Panc1 (cell line): Measurements from ENCODE around the gene PLCG2. TPM values are rescaled to one million over a fixed set of nuclear protein-coding genes. Genes with fewer than 3 reads are reported as not detected.
A peak's percentile ranks its signal among the peaks of the same experiment; 100 is the strongest.

Source experiments
- ATAC-seq: fragments of 200-7000 bp; cut with Tn5 transposase; 2 replicates; pipeline ENCODE4 v1.9.1; 2020; ENCODE audit warnings: mild to moderate bottlenecking, moderate library complexity
- BruUV-seq: library from RNA; stranded (reverse); fragments of 400-500 nt; replicated peaks from 2 replicates; lab custom pipeline; 2021; lab: Mats Ljungman, UMichigan
- CTCF ChIA-PET: fragments of 300-600 bp; sonication (Branson Sonifier 250); formaldehyde crosslinking; loops from one replicate; lab custom pipeline; 2022; ENCODE audit warnings: antibody characterized with exemption; lab: Charles Lee
- POLR2A ChIA-PET: fragments of 300-600 bp; sonication (Branson Sonifier 250); formaldehyde crosslinking; loops from one replicate; lab custom pipeline; 2022; ENCODE audit warnings: antibody characterized with exemption; lab: Charles Lee
- DNase-seq: peaks from one replicate; pipeline ENCODE4 v3.0.0-alpha.2; 2010; ENCODE audit warnings: low read depth, low spot score
- H3K27ac ChIP-seq: 2 replicates; pipeline ENCODE4 v1.5.1; 2011; ENCODE audit warnings: mild to moderate bottlenecking, low read length, inconsistent platforms
- H3K27me3 ChIP-seq: fragments of 200-500 bp; sonication (Bioruptor generic); 2 replicates; pipeline ENCODE4 v1.6.0; 2014; ENCODE audit warnings: low read length, inconsistent platforms; ENCODE audit not compliant: control insufficient read depth, insufficient read depth
- H3K36me3 ChIP-seq: fragments of 200-500 bp; sonication (Bioruptor generic); 2 replicates; pipeline ENCODE4 v1.5.1; 2014; ENCODE audit warnings: inconsistent platforms, mild to moderate bottlenecking, low read length, moderate library complexity; ENCODE audit not compliant: control insufficient read depth, insufficient read depth
- H3K4me1 ChIP-seq: 2 replicates; pipeline ENCODE4 v1.5.1; 2011; ENCODE audit warnings: inconsistent platforms, mild to moderate bottlenecking, low read length, moderate library complexity; ENCODE audit not compliant: control insufficient read depth, insufficient read depth
- H3K4me3 ChIP-seq, 2 experiments: 2 replicates each; pipeline ENCODE4 v1.5.1; 2011 to 2012; ENCODE audit warnings: low read depth in 2 of 2, low read length in 2 of 2, mild to moderate bottlenecking in 2 of 2, inconsistent platforms in 1 of 2, moderate library complexity in 1 of 2
- H3K9me3 ChIP-seq: fragments of 200-500 bp; sonication (Bioruptor generic); 2 replicates; pipeline ENCODE4 v1.5.1; 2014; ENCODE audit warnings: low read depth, mild to moderate bottlenecking, inconsistent platforms, low read length, moderate library complexity; ENCODE audit not compliant: control insufficient read depth, insufficient read depth
- CTCF ChIP-seq: fragments of 450-650 bp; IDR thresholded peaks from 2 replicates; pipeline ENCODE4 v1.5.1; 2017; ENCODE audit warnings: mild to moderate bottlenecking
- POLR2AphosphoS5 ChIP-seq: IDR thresholded peaks from 2 replicates; pipeline ENCODE4 v1.6.1; 2012; ENCODE audit warnings: mild to moderate bottlenecking, low read depth, low read length, moderate library complexity
- REST ChIP-seq, 2 experiments: IDR thresholded peaks; 2 replicates each; pipeline ENCODE4 v1.6.1; 2011 to 2012; ENCODE audit warnings: low read depth in 2 of 2, control low read depth in 1 of 2, low read length in 1 of 2, mild to moderate bottlenecking in 1 of 2, moderate library complexity in 1 of 2; ENCODE audit not compliant: insufficient read depth in 1 of 2
- SIN3A ChIP-seq: IDR thresholded peaks from 2 replicates; pipeline ENCODE4 v1.6.1; 2012; ENCODE audit warnings: low read depth, mild to moderate bottlenecking, low read length, moderate library complexity, borderline replicate concordance; ENCODE audit not compliant: insufficient read depth
- TCF7L2 ChIP-seq: IDR thresholded peaks from 2 replicates; pipeline ENCODE4 v1.6.1; 2011; ENCODE audit warnings: mild to moderate bottlenecking, low read depth, low read length, inconsistent platforms
- in situ Hi-C: cut with HindIII; loops from 2 replicates; pipeline ENCODE4 v1.10.0; 2016; ENCODE audit warnings: low sequenced_read_pairs, low pct_unique_long_range_greater_than_20kb
- intact Hi-C: fragments of 100-400 bp; cut with micrococcal nuclease; formaldehyde crosslinking; loops from one replicate; pipeline ENCODE4 v1.10.0; 2022; ENCODE audit not compliant: unreplicated experiment
- total RNA-seq: library from RNA; stranded (reverse); gene quantifications from one replicate; pipeline ENCODE4 v1.2.1, GENCODE V29; 2021; ENCODE audit not compliant: unreplicated experiment

Gene PLCG2
- total RNA-seq, 1 experiment from 2014 or later = 10.8 TPM

GRCh38 chr16:81852347-81852746, 73.3 kb downstream of the PLCG2 start:
- H3K4me1 ChIP-seq = no peaks in the 10 kb centered on the region; the same call in 1 of the 2 replicates
- TF ChIP-seq SIN3A = no peak
- no peak for TF ChIP-seq REST (IDR thresholded peaks at IDR 0.05; ENCODE audit: insufficient read depth in 1 of 2, low read depth in 2 of 2, low read length in 1 of 2)
- TF ChIP-seq POLR2AphosphoS5 = no peak
- CTCF ChIA-PET = no interaction called here
- no peak for DNase-seq
- BruUV-seq = no TSS peak
- ATAC-seq = no peak
- H3K36me3 ChIP-seq = no peaks in the 10 kb centered on the region
- H3K4me3 ChIP-seq = no peak overlapping the region
- H3K27ac ChIP-seq = no peak overlapping the region
- POLR2A ChIA-PET = no interaction called here
- in situ Hi-C loops = no loop called here
- H3K27me3 ChIP-seq = no peaks in the 10 kb centered on the region
- intact Hi-C loops = no loop called here
- no peaks in the 10 kb centered on the region for H3K9me3 ChIP-seq

GRCh38 chr16:81855552-81856153, 76.6 kb downstream of the PLCG2 start:
- in situ Hi-C loops = no loop called here
- no peak overlapping the region for H3K27ac ChIP-seq
- no peak for ATAC-seq
- DNase-seq = no peak
- intact Hi-C loops = no loop called here
- peak; percentile 30; the same call in 1 of the 2 replicates for TF ChIP-seq CTCF
- TF ChIP-seq SIN3A = no peak
- TF ChIP-seq REST (IDR thresholded peaks at IDR 0.05; ENCODE audit: insufficient read depth in 1 of 2, low read depth in 2 of 2, low read length in 1 of 2) = no peak
- TF ChIP-seq POLR2AphosphoS5 = no peak
- TF ChIP-seq TCF7L2 = no peak
- ChIA-PET CTCF (no interaction called here), POLR2A (no interaction called here)
- no TSS peak for BruUV-seq
- H3K36me3 ChIP-seq = no peaks in the 10 kb centered on the region
- no peaks in the 10 kb centered on the region for H3K9me3 ChIP-seq
- H3K4me1 ChIP-seq = no peaks in the 10 kb centered on the region
- no peak overlapping the region for H3K4me3 ChIP-seq
- H3K27me3 ChIP-seq = no peaks in the 10 kb centered on the region
